Vagina (tissue), 2 donors: Measurements from ENCODE around the gene EDN1. TPM values are rescaled to one million over a fixed set of nuclear protein-coding genes. Genes with fewer than 3 reads are reported as not detected.

Source experiments
- DNase-seq, 2 donors: peaks; one replicate each; pipeline ENCODE4 v3.0.0-alpha.2; 2017; ENCODE audit errors: extremely low spot score in 2 of 2
- H3K27ac ChIP-seq: fragments of 200-600 bp; sonication (generic); one replicate; pipeline ENCODE4 v1.5.1; 2019
- H3K27me3 ChIP-seq: fragments of 200-600 bp; sonication (generic); one replicate; pipeline ENCODE4 v1.5.1; 2019
- H3K36me3 ChIP-seq, 2 donors: fragments of 200-600 bp; sonication (generic); one replicate each; pipeline ENCODE4 v1.5.1; 2017 to 2019
- H3K4me1 ChIP-seq: fragments of 200-600 bp; sonication (generic); one replicate; pipeline ENCODE4 v1.5.1; 2019
- H3K4me3 ChIP-seq, 2 donors: fragments of 200-600 bp; sonication (generic); 1 replicate in 1 of 2; 2 replicates in 1 of 2; pipeline ENCODE4 v1.5.1; 2016 to 2019
- H3K9me3 ChIP-seq: fragments of 200-600 bp; sonication (generic); one replicate; pipeline ENCODE4 v1.5.1; 2019
- POLR2A ChIP-seq, 2 donors: fragments of 450-650 bp; IDR thresholded peaks; one replicate each; pipeline ENCODE4 v1.6.1; 2017; ENCODE audit warnings: antibody characterized with exemption in 2 of 2, mild to moderate bottlenecking in 2 of 2, moderate library complexity in 2 of 2
- POLR2AphosphoS5 ChIP-seq, 2 donors: sonication (generic); formaldehyde crosslinking; IDR thresholded peaks; one replicate each; pipeline ENCODE4 v1.9.0; 2017; ENCODE audit warnings: antibody characterized with exemption in 2 of 2, mild to moderate bottlenecking in 2 of 2, low read depth in 1 of 2; ENCODE audit not compliant: insufficient read depth in 1 of 2
- intact Hi-C: fragments of 100-400 bp; cut with DNase I; formaldehyde crosslinking; loops from one replicate; pipeline ENCODE4 v1.15.1; 2023
- total RNA-seq: library from RNA; depleted of rRNA; stranded (reverse); fragments of >200 nt; gene quantifications from one replicate; pipeline ENCODE4 v1.2.3, GENCODE V29; 2016
- TF ChIP-seq, protein P1 (sequence below), 3 experiments: fragments of 450-650 bp in 2 of 3; fragments of 200-600 bp in 1 of 3; sonication (generic) in 1 of 3; IDR thresholded peaks; one replicate each; pipeline ENCODE4 v1.5.1; 2017 to 2019; ENCODE audit warnings: antibody characterized with exemption in 3 of 3, mild to moderate bottlenecking in 2 of 3, moderate library complexity in 2 of 3

Gene EDN1
- total RNA-seq, 1 donor from 2014 or later, result 7.1 TPM

DNA sequence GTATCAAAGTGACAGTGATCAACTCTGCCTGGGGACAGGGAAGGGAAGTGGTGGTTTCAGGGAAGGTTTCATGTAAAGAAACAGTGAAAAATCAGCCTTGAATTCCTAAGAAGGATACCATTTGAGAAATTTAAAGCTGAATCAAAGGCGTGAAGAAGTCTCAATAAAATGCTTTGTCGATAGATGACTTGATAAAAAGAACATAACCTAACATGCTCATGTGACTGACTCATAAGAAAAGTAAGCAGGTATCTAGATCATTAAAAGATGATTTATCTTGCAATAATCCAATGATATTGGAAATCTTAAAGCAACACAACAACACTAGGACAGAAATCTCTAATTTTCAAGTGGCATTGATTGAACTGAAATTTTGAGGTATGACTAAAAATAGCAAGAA is 14.3 kb downstream of the EDN1 start:
- TF ChIP-seq POLR2A (IDR thresholded peaks at IDR 0.05) (no peak), POLR2AphosphoS5 (IDR thresholded peaks at IDR 0.05; ENCODE audit: insufficient read depth in 1 of 2, low read depth in 1 of 2) (no peak)
- TF ChIP-seq, protein P1, sequence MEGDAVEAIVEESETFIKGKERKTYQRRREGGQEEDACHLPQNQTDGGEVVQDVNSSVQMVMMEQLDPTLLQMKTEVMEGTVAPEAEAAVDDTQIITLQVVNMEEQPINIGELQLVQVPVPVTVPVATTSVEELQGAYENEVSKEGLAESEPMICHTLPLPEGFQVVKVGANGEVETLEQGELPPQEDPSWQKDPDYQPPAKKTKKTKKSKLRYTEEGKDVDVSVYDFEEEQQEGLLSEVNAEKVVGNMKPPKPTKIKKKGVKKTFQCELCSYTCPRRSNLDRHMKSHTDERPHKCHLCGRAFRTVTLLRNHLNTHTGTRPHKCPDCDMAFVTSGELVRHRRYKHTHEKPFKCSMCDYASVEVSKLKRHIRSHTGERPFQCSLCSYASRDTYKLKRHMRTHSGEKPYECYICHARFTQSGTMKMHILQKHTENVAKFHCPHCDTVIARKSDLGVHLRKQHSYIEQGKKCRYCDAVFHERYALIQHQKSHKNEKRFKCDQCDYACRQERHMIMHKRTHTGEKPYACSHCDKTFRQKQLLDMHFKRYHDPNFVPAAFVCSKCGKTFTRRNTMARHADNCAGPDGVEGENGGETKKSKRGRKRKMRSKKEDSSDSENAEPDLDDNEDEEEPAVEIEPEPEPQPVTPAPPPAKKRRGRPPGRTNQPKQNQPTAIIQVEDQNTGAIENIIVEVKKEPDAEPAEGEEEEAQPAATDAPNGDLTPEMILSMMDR (IDR thresholded peaks at IDR 0.05), result no peak
- Histone ChIP-seq H3K36me3 (no peaks in the 10 kb centered on the region), H3K27me3 (no peaks in the 10 kb centered on the region), H3K9me3 (no peaks in the 10 kb centered on the region), H3K4me3 (no peak overlapping the region), H3K4me1 (no peaks in the 10 kb centered on the region), H3K27ac (no peak overlapping the region)
- intact Hi-C loops, result no loop called here
- no peak for DNase-seq

DNA sequence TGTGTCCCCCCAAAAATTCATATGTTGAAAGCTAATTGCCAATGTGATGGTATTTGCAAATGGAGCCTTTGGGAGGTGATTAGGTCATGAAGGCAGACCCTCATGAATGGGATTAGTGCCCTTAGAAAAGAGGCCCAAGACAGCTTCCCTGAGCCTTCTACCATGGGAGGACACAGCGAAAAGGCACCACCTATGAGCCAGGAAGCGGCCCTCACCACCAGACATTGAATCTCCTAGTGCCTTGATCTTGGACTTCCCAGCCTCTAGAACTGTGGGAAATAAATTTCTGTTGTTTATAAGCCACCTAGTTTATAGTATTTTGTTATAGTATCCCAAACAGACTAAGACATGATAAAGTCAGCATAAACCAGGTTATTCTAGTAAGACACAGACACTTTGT is 18.9 kb downstream of the EDN1 start:
- Histone ChIP-seq H3K4me1 (peaks cover 8% of the 10 kb centered on the region), H3K27me3 (no peaks in the 10 kb centered on the region), H3K9me3 (no peaks in the 10 kb centered on the region), H3K4me3 (no peak overlapping the region), H3K27ac (no peak overlapping the region), H3K36me3 (no peaks in the 10 kb centered on the region)
- TF ChIP-seq POLR2A (IDR thresholded peaks at IDR 0.05) (no peak), POLR2AphosphoS5 (IDR thresholded peaks at IDR 0.05; ENCODE audit: insufficient read depth in 1 of 2, low read depth in 1 of 2) (no peak)
- TF ChIP-seq, protein P1 (IDR thresholded peaks at IDR 0.05), result no peak
- DNase-seq, result no peak
- intact Hi-C loops, result no loop called here

DNA sequence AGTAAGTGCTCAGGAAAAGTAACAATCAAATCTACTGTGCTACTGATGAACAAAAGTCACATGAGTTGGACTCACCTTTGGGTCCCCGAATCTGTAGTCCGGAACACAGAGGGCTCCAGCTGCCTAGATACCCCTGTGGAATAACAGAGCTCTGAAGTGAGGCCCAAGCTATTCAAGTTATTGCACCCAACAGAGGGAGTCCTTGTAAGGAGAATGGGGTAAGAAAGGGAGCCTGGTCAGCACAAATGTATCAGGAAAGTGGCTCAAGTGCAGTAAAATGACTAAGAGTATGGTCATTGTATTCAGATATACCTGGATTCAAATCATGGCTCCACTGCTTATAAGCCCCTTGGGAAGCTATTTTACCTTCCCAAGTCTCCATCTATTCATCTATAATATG is 20.9 kb downstream of the EDN1 start:
- Histone ChIP-seq H3K9me3 (no peaks in the 10 kb centered on the region), H3K4me1 (peaks cover 8% of the 10 kb centered on the region), H3K27ac (no peak overlapping the region), H3K27me3 (no peaks in the 10 kb centered on the region), H3K4me3 (no peak overlapping the region), H3K36me3 (no peaks in the 10 kb centered on the region)
- DNase-seq, result peak in 1 of 2 donors; percentile 37
- TF ChIP-seq, protein P1 (IDR thresholded peaks at IDR 0.05), result no peak
- TF ChIP-seq POLR2A (IDR thresholded peaks at IDR 0.05), result no peak
- TF ChIP-seq POLR2AphosphoS5 (IDR thresholded peaks at IDR 0.05; ENCODE audit: insufficient read depth in 1 of 2, low read depth in 1 of 2), result no peak
- intact Hi-C loops, result no loop called here

DNA sequence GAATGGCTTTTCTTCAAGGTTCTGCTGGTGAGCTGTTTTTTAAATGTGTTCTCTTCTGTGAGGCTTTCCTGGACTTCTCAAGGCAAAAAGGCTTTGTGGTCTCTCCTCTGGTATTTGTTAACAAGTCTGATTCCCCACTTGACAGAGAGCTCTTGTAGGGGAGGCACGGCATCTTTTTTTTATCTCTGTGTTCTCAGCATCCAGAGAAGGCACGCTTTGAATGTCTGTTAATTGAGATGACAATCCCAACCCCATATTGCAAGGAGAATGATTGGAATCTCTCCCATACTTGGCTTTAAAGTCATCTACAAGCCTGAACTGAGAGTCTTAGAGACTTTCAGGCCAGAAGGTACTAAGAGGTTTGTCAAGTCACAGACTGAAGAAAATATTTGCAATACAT is 22.6 kb downstream of the EDN1 start:
- peaks cover 8% of the 10 kb centered on the region for H3K4me1 ChIP-seq
- no peak overlapping the region for H3K4me3 ChIP-seq
- H3K27me3 ChIP-seq, result no peaks in the 10 kb centered on the region
- H3K9me3 ChIP-seq, result no peaks in the 10 kb centered on the region
- no peak overlapping the region for H3K27ac ChIP-seq
- no peak for TF ChIP-seq POLR2AphosphoS5 (IDR thresholded peaks at IDR 0.05; ENCODE audit: insufficient read depth in 1 of 2, low read depth in 1 of 2)
- intact Hi-C loops, result no loop called here
- H3K36me3 ChIP-seq, result no peaks in the 10 kb centered on the region
- no peak for DNase-seq

GRCh38 chr6:12313306-12313991 is 23.3 kb downstream of the EDN1 start:
- no peaks in the 10 kb centered on the region for H3K9me3 ChIP-seq
- H3K4me3 ChIP-seq, result no peak overlapping the region
- no peak overlapping the region for H3K27ac ChIP-seq
- DNase-seq, result peak in 1 of 2 donors; percentile 28
- H3K4me1 ChIP-seq, result peaks cover 8% of the 10 kb centered on the region
- intact Hi-C loops, result no loop called here
- TF ChIP-seq POLR2A (IDR thresholded peaks at IDR 0.05), result no peak
- TF ChIP-seq, protein P1 (IDR thresholded peaks at IDR 0.05), result no peak
- TF ChIP-seq POLR2AphosphoS5 (IDR thresholded peaks at IDR 0.05; ENCODE audit: insufficient read depth in 1 of 2, low read depth in 1 of 2), result no peak
- no peaks in the 10 kb centered on the region for H3K36me3 ChIP-seq
- H3K27me3 ChIP-seq, result no peaks in the 10 kb centered on the region
